Activated T-helper 9 cell treated with anti-CD3 and anti-CD28 coated beads, Interleukin-2, amount 50 U/mL, for 16 hours (primary cell): ENCODE results near the gene GALNT10.
A peak's percentile ranks its signal among the peaks of the same experiment; 100 is the strongest.

Experiments
- DNase-seq: peaks from one replicate; pipeline ENCODE4 v3.0.0-alpha.2; 2020; ENCODE audit warnings: low read depth

The GALNT10 gene

GRCh38 chr5:154445422-154446194, 255.1 kb downstream of the GALNT10 start, which contains the start of gene SAP30L:
Gene SAP30L, plus strand, starts transcription at chr5:154445997. Its CDS starts 608 bp downstream, at chr5:154446605.
- peak; percentile 94 for DNase-seq

GRCh38 chr5:154446195-154447088, 255.9 kb downstream of the GALNT10 start:
- peak; percentile 24 for DNase-seq

- no peak for DNase-seq
Observed at GRCh38 chr5:154447089-154447725, 256.7 kb downstream of the GALNT10 start.

GRCh38 chr5:154449786-154450185, 259.3 kb downstream of the GALNT10 start:
- no peak for DNase-seq

- no peak for DNase-seq
Observed at GRCh38 chr5:154451957-154452356, 261.4 kb downstream of the GALNT10 start.

DNA sequence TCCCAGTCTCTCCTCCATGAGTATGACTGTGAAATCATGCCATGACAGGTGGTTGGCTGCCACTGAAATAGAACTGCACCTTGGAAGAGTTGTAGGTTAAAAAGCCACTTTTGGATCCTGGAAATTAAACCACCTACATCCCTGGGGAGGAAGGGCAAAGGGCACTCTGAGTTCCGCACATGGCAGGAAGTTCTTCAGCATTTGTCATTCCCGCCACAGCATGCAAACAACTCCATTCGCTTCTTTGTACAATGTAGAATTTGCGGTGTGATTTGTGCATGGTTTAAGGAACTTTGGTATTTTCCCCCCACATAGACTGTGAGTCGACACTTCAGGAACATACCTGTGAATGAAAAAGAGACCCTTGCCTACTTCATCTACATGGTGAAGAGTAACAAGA, 265.1 kb downstream of the GALNT10 start:
- DNase-seq, result no peak

DNA sequence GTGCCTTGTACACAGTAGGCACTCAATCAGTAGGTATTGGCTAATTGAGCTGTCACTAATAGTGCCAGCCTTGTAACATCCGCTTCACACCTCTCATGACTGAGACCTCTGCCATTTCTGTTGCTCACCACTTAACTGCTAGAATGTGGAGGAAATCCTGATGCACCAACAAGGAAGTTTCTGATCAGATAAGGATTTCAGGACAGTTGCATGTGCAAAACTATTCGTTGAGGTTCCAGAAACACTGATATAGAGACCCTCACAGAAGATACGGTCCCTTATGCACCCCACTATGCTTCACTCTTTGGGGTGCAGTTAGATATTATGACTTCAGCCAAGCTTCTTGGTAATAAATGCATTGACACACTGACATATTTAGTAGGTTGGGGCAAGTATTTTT, 266.0 kb downstream of the GALNT10 start:
- no peak for DNase-seq

- no peak for DNase-seq
Observed at GRCh38 chr5:154459015-154459414, 268.5 kb downstream of the GALNT10 start.

GRCh38 chr5:154460172-154460571, 269.6 kb downstream of the GALNT10 start:
- no peak for DNase-seq

GRCh38 chr5:154461531-154461930, 271.0 kb downstream of the GALNT10 start:
- DNase-seq, result no peak

GRCh38 chr5:154464438-154464837, 273.9 kb downstream of the GALNT10 start:
- no peak for DNase-seq

GRCh38 chr5:154465169-154465568, 274.6 kb downstream of the GALNT10 start:
- DNase-seq, result no peak

- DNase-seq, result no peak
Observed at GRCh38 chr5:154466147-154466546, 275.6 kb downstream of the GALNT10 start.

DNA sequence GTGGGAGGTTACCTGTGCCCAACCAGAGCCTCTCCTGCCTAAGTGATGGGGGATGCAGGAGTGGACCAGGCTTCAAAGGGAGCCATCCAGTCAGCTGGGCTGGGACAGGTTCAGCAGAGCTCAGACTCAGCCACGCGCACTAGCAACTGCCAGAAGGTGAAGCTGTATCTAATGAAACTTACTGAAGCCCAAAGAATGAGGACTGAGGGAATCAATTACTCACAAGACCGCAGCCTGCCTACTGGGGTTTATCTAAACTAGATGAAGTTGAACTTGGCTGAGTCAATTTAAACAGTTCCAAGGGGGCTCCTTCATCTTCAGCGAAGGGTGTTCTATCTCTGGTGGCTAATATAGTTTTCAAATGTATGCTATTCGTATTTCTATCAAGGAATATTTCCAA, 276.1 kb downstream of the GALNT10 start:
- no peak for DNase-seq

DNA sequence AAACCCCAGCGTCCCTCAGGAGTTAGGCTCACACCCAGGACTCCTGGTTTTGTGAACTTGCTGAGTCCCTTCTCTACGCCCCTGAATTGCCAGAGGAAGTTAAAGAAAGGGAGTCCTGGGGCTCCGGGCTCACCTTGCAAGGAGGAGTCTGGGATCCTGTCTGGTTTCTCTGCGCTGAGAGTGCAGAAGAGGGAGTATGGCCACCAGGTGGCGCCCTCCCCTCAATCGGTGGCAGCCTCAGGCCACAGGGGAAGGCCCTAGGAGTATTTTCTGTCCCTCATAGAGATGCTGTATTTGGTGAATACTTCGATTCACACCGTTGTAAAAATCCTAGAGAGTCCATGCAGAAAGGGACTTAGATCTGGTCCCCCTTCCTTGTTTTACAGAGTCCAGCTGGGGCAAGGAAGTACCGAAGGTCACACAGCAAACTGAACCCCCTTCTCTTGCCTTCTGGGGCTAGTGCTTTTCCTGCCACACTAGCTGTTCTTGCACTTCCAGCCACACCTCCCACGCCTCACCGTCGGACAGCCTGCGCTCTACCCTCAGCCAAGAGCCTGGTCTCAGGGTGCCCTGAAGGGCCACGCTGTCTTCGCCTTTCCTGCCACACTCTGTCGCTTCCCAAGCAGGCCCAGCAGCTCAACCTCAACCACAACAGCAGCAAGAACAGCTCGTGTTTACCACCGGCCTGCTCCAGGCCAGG, 277.3 kb downstream of the GALNT10 start:
- DNase-seq, result peak; percentile 55

DNA sequence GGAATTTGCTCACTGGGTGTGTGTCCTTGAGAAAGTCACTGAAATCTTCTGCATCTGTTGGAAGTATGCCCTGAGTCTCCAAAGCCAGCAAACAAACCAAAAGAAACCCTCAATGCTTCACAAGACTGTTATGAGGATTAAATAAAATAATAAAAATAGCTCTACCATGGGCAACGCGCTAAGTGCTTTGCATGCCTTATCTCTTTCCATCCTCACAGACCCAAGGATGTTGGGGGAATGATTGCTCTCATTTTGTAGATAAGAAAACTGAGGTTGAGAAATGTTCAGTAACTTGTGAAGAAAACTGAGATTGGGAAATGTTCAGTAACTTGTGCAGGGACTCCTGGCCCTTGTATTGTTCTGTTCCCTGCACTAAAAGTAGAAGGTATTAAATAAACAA, 279.6 kb downstream of the GALNT10 start:
- no peak for DNase-seq
